Measurements from ENCODE around the gene KRTAP10-3. TPM values are rescaled to one million over a fixed set of nuclear protein-coding genes. Genes with fewer than 3 reads are reported as not detected.
"Not testable (repeated sequence)": the region's sequence is repeated elsewhere in the genome, so short reads cannot be mapped to it uniquely, and the experiment has no call there.

Gene KRTAP10-3
- total RNA-seq, 1 experiment from 2014 or later, result 0.62 TPM

DNA sequence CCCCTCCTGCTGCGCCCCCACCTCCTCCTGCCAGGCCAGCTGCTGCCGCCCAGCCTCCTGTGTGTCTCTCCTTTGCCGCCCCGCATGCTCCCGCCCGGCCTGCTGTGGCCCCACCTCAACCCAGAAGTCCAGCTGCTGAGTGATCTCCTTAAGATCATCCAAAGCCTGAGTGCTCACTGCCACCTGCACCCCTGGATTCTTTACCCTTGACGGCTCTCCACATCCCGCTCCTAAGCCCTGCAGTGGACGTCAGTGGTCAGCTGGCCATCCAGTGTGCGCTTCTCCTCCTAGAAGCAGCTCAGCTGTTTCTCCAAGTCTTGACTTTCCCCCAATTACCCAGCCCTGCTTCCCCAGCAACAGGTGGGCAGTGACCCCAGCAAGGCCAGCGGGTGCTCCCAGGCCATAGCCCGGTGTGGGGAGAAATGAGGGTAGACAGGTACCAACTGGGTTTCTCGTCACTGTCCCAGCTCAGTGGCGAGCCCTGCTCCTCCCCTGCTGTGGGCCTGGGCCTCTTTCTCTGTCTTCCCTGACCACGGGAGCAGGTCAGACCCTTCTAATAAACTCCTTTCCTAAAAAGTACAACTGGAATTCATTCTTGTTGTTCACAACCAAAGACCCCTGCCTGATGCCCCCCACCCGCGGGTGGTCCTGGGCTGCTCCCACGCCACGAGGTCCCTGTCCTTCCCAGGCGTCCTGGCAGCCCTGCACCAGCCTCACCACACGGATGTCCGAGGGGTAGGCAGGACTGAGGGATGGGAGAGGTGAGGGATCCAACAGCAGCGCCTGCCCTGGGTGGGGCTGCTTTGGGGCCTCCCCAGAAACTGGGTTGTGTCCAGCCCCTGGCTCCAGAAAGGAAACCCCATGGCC lies 43.2 kb upstream of the KRTAP10-3 start:
- TF ChIP-seq, protein P1, sequence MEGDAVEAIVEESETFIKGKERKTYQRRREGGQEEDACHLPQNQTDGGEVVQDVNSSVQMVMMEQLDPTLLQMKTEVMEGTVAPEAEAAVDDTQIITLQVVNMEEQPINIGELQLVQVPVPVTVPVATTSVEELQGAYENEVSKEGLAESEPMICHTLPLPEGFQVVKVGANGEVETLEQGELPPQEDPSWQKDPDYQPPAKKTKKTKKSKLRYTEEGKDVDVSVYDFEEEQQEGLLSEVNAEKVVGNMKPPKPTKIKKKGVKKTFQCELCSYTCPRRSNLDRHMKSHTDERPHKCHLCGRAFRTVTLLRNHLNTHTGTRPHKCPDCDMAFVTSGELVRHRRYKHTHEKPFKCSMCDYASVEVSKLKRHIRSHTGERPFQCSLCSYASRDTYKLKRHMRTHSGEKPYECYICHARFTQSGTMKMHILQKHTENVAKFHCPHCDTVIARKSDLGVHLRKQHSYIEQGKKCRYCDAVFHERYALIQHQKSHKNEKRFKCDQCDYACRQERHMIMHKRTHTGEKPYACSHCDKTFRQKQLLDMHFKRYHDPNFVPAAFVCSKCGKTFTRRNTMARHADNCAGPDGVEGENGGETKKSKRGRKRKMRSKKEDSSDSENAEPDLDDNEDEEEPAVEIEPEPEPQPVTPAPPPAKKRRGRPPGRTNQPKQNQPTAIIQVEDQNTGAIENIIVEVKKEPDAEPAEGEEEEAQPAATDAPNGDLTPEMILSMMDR (conservative IDR thresholded peaks at IDR 0.05; ENCODE audit: low read depth, low read length), result no peak
- no peak for TF ChIP-seq EZH2 (IDR thresholded peaks at IDR 0.05; ENCODE audit: borderline replicate concordance, low read depth, low read length, poor library complexity, severe bottlenecking)
- Histone ChIP-seq H3K36me3 (ENCODE audit: insufficient read depth, low read length, poor library complexity, severe bottlenecking) (no peaks in the 10 kb centered on the region), H3K9me3 (ENCODE audit: low read depth, low read length, poor library complexity, severe bottlenecking) (peaks cover 3% of the 10 kb centered on the region), H3K27me3 (replicated peaks; ENCODE audit: insufficient read depth, low read depth, low read length, poor library complexity) (no peaks in the 10 kb centered on the region), H3K4me1 (ENCODE audit: insufficient read depth, low read length, poor library complexity, severe bottlenecking) (no peaks in the 10 kb centered on the region), H3K27ac (ENCODE audit: low read depth, low read length, poor library complexity, severe bottlenecking) (no peak overlapping the region), H3K4me3 (ENCODE audit: low read depth, low read length, poor library complexity, severe bottlenecking) (no peak overlapping the region)
- no TSS peak for BruUV-seq (replicated peaks)
- ChIA-PET CTCF (no interaction called here), POLR2A (ENCODE audit: low non-redundant PET) (no interaction called here)
- intact Hi-C loops (cut with micrococcal nuclease; ENCODE audit: unreplicated experiment), result loop anchor here (10.0 kb wide), 1 partner anchor 57 kb away; the partner anchor contains the start of gene KRTAP10-1
- no peak for DNase-seq (ENCODE audit: low spot score)

DNA sequence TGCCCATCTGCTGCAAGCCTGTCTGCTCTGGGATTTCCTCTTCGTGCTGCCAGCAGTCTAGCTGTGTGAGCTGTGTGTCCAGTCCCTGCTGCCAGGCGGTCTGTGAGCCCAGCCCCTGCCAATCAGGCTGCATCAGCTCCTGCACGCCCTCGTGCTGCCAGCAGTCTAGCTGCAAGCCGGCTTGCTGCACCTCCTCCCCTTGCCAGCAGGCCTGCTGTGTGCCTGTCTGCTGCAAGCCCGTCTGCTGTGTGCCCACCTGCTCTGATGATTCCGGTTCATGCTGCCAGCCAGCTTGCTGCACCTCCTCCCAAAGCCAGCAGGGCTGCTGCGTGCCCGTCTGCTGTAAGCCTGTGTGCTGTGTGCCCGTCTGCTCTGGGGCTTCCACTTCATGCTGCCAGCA lies 42.5 kb upstream of the KRTAP10-3 start:
- BruUV-seq (replicated peaks); H3K4me1 ChIP-seq (ENCODE audit: insufficient read depth, low read length, poor library complexity, severe bottlenecking); H3K4me3 ChIP-seq (ENCODE audit: low read depth, low read length, poor library complexity, severe bottlenecking); H3K27ac ChIP-seq (ENCODE audit: low read depth, low read length, poor library complexity, severe bottlenecking); CTCF ChIA-PET; POLR2A ChIA-PET (ENCODE audit: low non-redundant PET); H3K27me3 ChIP-seq (replicated peaks; ENCODE audit: insufficient read depth, low read depth, low read length, poor library complexity); H3K9me3 ChIP-seq (ENCODE audit: low read depth, low read length, poor library complexity, severe bottlenecking); H3K36me3 ChIP-seq (ENCODE audit: insufficient read depth, low read length, poor library complexity, severe bottlenecking): not testable (repeated sequence)
- DNase-seq (ENCODE audit: low spot score), result peak; percentile 29
- intact Hi-C loops (cut with micrococcal nuclease; ENCODE audit: unreplicated experiment), result loop anchor here (10.0 kb wide), 1 partner anchor 56 kb away; the partner anchor contains the start of gene KRTAP10-1

DNA sequence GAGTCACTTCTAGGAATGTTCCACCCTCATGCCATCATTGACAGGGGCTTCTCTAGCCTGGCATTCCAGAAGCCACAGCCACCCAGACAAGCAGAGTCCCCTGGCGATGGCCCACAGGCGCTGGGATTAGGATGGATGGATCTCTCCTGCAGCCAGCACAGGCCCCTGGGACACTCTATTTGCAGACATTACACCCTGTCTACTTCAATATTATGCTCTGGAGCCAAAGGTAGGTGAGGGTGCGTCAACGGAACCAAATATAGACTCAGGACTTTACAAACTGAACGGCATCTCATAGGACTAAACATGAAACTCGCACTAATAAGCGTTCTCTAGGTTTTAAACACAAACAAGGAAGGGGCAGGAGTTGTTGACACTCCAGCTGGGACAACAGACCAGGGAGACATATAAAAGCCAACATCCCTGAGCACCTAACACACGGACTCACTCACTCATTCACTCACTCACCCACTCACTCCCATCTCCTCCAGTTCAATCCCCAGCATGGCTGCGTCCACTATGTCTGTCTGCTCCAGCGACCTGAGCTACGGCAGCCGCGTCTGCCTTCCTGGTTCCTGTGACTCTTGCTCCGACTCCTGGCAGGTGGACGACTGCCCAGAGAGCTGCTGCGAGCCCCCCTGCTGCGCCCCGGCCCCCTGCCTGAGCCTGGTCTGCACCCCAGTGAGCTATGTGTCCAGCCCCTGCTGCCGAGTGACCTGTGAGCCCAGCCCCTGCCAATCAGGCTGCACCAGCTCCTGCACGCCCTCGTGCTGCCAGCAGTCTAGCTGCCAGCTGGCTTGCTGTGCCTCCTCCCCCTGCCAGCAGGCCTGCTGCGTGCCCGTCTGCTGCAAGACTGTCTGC lies 41.8 kb upstream of the KRTAP10-3 start, which contains the start of gene KRTAP10-7:
KRTAP10-7 (plus strand) TSS at position 480 of the 861 bp plus-strand sequence; CDS start at position 505, 25 bp downstream.
- BruUV-seq (replicated peaks), result not testable (repeated sequence)

More for the DNA sequence above, 41.8 kb upstream of the KRTAP10-3 start, which contains the start of gene KRTAP10-7:
- H3K27ac ChIP-seq (ENCODE audit: low read depth, low read length, poor library complexity, severe bottlenecking); H3K36me3 ChIP-seq (ENCODE audit: insufficient read depth, low read length, poor library complexity, severe bottlenecking); H3K9me3 ChIP-seq (ENCODE audit: low read depth, low read length, poor library complexity, severe bottlenecking); H3K27me3 ChIP-seq (replicated peaks; ENCODE audit: insufficient read depth, low read depth, low read length, poor library complexity); H3K4me1 ChIP-seq (ENCODE audit: insufficient read depth, low read length, poor library complexity, severe bottlenecking); DNase-seq (ENCODE audit: low spot score); H3K4me3 ChIP-seq (ENCODE audit: low read depth, low read length, poor library complexity, severe bottlenecking); POLR2A ChIA-PET (ENCODE audit: low non-redundant PET): not testable (repeated sequence)
- CTCF ChIA-PET, result interaction anchor here (0.6 kb wide), 1 partner anchor 123 kb away, joined by 3 read pairs; no protein-coding TSS in a partner anchor
- intact Hi-C loops (cut with micrococcal nuclease; ENCODE audit: unreplicated experiment), result loop anchor here (10.0 kb wide), 1 partner anchor 56 kb away; the partner anchor contains the start of gene KRTAP10-1

Data from A673 (cell line).